Measurements from ENCODE around the gene ATOH8. TPM values are rescaled to one million over a fixed set of nuclear protein-coding genes. Genes with fewer than 3 reads are reported as not detected.

ATOH8 gene
- total RNA-seq, 1 donor from 2014 or later, result 13.8 TPM

- Mint-ChIP-seq H3K4me1 (peaks cover 47% of the 10 kb centered on the region), H3K27ac (no peak overlapping the region), H3K27me3 (ENCODE audit: low read depth) (peaks cover 3% of the 10 kb centered on the region)
These were observed 13.6 kb upstream of the ATOH8 start for GRCh38 chr2:85740193-85740592.

GRCh38 chr2:85741211-85741832 is 12.5 kb upstream of the ATOH8 start:
- H3K36me3 Mint-ChIP-seq, result peaks cover 2% of the 10 kb centered on the region
- H3K27me3 Mint-ChIP-seq (ENCODE audit: low read depth), result peaks cover 1% of the 10 kb centered on the region
- no peak for DNase-seq (ENCODE audit: low spot score in 2 of 2, unreplicated experiment in 2 of 2)
- H3K27ac Mint-ChIP-seq, result peak overlapping the region; percentile 98
- no peaks in the 10 kb centered on the region for H3K9me3 Mint-ChIP-seq
- H3K4me1 Mint-ChIP-seq, result peaks cover 53% of the 10 kb centered on the region
- TF ChIP-seq, protein P1, sequence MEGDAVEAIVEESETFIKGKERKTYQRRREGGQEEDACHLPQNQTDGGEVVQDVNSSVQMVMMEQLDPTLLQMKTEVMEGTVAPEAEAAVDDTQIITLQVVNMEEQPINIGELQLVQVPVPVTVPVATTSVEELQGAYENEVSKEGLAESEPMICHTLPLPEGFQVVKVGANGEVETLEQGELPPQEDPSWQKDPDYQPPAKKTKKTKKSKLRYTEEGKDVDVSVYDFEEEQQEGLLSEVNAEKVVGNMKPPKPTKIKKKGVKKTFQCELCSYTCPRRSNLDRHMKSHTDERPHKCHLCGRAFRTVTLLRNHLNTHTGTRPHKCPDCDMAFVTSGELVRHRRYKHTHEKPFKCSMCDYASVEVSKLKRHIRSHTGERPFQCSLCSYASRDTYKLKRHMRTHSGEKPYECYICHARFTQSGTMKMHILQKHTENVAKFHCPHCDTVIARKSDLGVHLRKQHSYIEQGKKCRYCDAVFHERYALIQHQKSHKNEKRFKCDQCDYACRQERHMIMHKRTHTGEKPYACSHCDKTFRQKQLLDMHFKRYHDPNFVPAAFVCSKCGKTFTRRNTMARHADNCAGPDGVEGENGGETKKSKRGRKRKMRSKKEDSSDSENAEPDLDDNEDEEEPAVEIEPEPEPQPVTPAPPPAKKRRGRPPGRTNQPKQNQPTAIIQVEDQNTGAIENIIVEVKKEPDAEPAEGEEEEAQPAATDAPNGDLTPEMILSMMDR (IDR thresholded peaks at IDR 0.05; ENCODE audit: unreplicated experiment), result no peak
- no peak overlapping the region for H3K4me3 Mint-ChIP-seq

More at GRCh38 chr2:85740193-85740592, 13.6 kb upstream of the ATOH8 start:
- TF ChIP-seq, protein P1 (IDR thresholded peaks at IDR 0.05; ENCODE audit: unreplicated experiment), result no peak
- Mint-ChIP-seq H3K36me3 (peaks cover 2% of the 10 kb centered on the region), H3K9me3 (no peaks in the 10 kb centered on the region), H3K4me3 (no peak overlapping the region)
- no peak for DNase-seq (ENCODE audit: low spot score in 2 of 2, unreplicated experiment in 2 of 2)

- H3K36me3 Mint-ChIP-seq, result peaks cover 2% of the 10 kb centered on the region
- peaks cover 1% of the 10 kb centered on the region for H3K27me3 Mint-ChIP-seq (ENCODE audit: low read depth)
- H3K4me3 Mint-ChIP-seq, result peak overlapping the region; percentile 38
- peak overlapping the region; percentile 98 for H3K27ac Mint-ChIP-seq
- H3K9me3 Mint-ChIP-seq, result no peaks in the 10 kb centered on the region
- DNase-seq (ENCODE audit: low spot score in 2 of 2, unreplicated experiment in 2 of 2), result no peak
- TF ChIP-seq, protein P1 (IDR thresholded peaks at IDR 0.05; ENCODE audit: unreplicated experiment), result no peak
- H3K4me1 Mint-ChIP-seq, result peaks cover 53% of the 10 kb centered on the region
These were observed 11.8 kb upstream of the ATOH8 start for GRCh38 chr2:85741833-85742455.

- Mint-ChIP-seq H3K9me3 (no peaks in the 10 kb centered on the region), H3K4me1 (peaks cover 50% of the 10 kb centered on the region), H3K27me3 (ENCODE audit: low read depth) (peaks cover 7% of the 10 kb centered on the region), H3K27ac (peak overlapping the region; percentile 98), H3K4me3 (no peak overlapping the region), H3K36me3 (peaks cover 2% of the 10 kb centered on the region)
- DNase-seq (ENCODE audit: low spot score in 2 of 2, unreplicated experiment in 2 of 2), result no peak
- TF ChIP-seq, protein P1 (IDR thresholded peaks at IDR 0.05; ENCODE audit: unreplicated experiment), result no peak
These were observed 10.3 kb upstream of the ATOH8 start for GRCh38 chr2:85743304-85743978.

DNA sequence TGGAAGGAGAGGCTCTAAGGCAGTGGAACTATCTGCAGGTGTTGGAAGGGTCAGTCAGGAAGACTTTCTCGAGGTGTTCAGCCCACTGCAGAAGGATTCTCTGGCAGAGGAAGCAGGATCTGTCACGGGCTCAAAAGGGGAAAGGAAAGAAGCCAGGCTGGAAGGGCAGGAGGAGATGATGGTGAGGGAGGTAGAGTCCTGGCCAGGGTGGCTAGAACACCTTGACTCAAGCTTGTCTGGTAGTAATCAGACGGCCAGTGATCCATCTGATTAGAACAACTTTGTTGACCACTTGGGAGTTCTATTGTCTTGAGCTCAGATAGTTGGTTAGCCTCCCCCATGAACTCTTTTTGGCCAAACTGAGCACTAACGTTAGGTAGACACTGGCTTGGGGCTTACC is 9.7 kb upstream of the ATOH8 start:
- no peak for DNase-seq (ENCODE audit: low spot score in 2 of 2, unreplicated experiment in 2 of 2)
- Mint-ChIP-seq H3K27ac (peak overlapping the region; percentile 98), H3K4me3 (no peak overlapping the region), H3K9me3 (no peaks in the 10 kb centered on the region), H3K27me3 (ENCODE audit: low read depth) (peaks cover 7% of the 10 kb centered on the region), H3K36me3 (peaks cover 2% of the 10 kb centered on the region), H3K4me1 (peaks cover 54% of the 10 kb centered on the region)
- TF ChIP-seq, protein P1 (IDR thresholded peaks at IDR 0.05; ENCODE audit: unreplicated experiment), result no peak

All from mesothelial cell of epicardium (in vitro differentiated cells).